Mesenchymal stem cell (in vitro differentiated cells and primary cell): Measurements from ENCODE around the gene CTNNA3.

Experiments
- DNase-seq: peaks from one replicate; pipeline ENCODE4 v3.0.0-alpha.2; 2013
- H2AFZ ChIP-seq: one replicate; pipeline ENCODE4 v1.6.1; 2013; ENCODE audit warnings: low read depth, mild to moderate bottlenecking, control low read depth, inconsistent platforms, low read length, moderate library complexity
- H2AK5ac ChIP-seq: 2 replicates; pipeline ENCODE4 v1.6.1; 2013; ENCODE audit warnings: low read length, moderate library complexity, mild to moderate bottlenecking, inconsistent platforms; ENCODE audit not compliant: severe bottlenecking
- H2BK120ac ChIP-seq: one replicate; pipeline ENCODE4 v1.6.1; 2013; ENCODE audit warnings: low read depth, mild to moderate bottlenecking, inconsistent platforms, low read length, moderate library complexity
- H2BK12ac ChIP-seq, 2 experiments: one replicate each; pipeline ENCODE4 v1.6.1; 2013; ENCODE audit warnings: inconsistent platforms in 2 of 2, low read length in 2 of 2, mild to moderate bottlenecking in 2 of 2, moderate library complexity in 2 of 2, control low read depth in 1 of 2
- H2BK15ac ChIP-seq: one replicate; pipeline ENCODE4 v1.6.1; 2013; ENCODE audit warnings: mild to moderate bottlenecking, low read depth, inconsistent platforms; ENCODE audit not compliant: poor library complexity, severe bottlenecking
- H2BK5ac ChIP-seq: 2 replicates; pipeline ENCODE4 v1.6.1; 2013; ENCODE audit warnings: low read depth, mild to moderate bottlenecking, low read length, control low read depth, inconsistent platforms; ENCODE audit not compliant: poor library complexity, severe bottlenecking
- H3K14ac ChIP-seq, 2 experiments: one replicate each; pipeline ENCODE4 v1.6.1; 2013; ENCODE audit warnings: inconsistent platforms in 2 of 2, low read length in 2 of 2, control low read depth in 1 of 2, mild to moderate bottlenecking in 1 of 2, moderate library complexity in 1 of 2
- H3K18ac ChIP-seq, 2 experiments: one replicate each; pipeline ENCODE4 v1.6.1; 2013; ENCODE audit warnings: inconsistent platforms in 2 of 2, low read length in 2 of 2, control low read depth in 1 of 2, low read depth in 1 of 2, mild to moderate bottlenecking in 1 of 2
- H3K23ac ChIP-seq, 2 experiments: one replicate each; pipeline ENCODE4 v1.6.1; 2013; ENCODE audit warnings: inconsistent platforms in 2 of 2, low read length in 2 of 2, mild to moderate bottlenecking in 2 of 2, moderate library complexity in 2 of 2, control low read depth in 1 of 2
- H3K27ac ChIP-seq: 2 replicates; pipeline ENCODE4 v1.5.1; 2013; ENCODE audit warnings: mild to moderate bottlenecking, moderate library complexity, low read length, control low read depth, inconsistent platforms; ENCODE audit not compliant: poor library complexity, severe bottlenecking
- H3K27me3 ChIP-seq, 2 experiments: 2 replicates each; pipeline versions ENCODE4 v1.6.1 to v1.7.0; 2013; ENCODE audit warnings: low read length in 2 of 2, mild to moderate bottlenecking in 2 of 2, moderate library complexity in 2 of 2, control low read depth in 1 of 2, inconsistent platforms in 1 of 2; ENCODE audit not compliant: control insufficient read depth in 1 of 2, insufficient read depth in 1 of 2
- H3K36me3 ChIP-seq, 2 experiments: 2 replicates each; pipeline versions ENCODE4 v1.6.1 to v1.7.0; 2013; ENCODE audit warnings: low read length in 2 of 2, control low read depth in 1 of 2, inconsistent platforms in 1 of 2, low read depth in 1 of 2, mild to moderate bottlenecking in 1 of 2; ENCODE audit not compliant: insufficient read depth in 2 of 2, control insufficient read depth in 1 of 2
- H3K4ac ChIP-seq, 2 experiments: one replicate each; pipeline ENCODE4 v1.6.1; 2013; ENCODE audit warnings: inconsistent platforms in 2 of 2, low read length in 2 of 2, mild to moderate bottlenecking in 2 of 2, moderate library complexity in 2 of 2, control low read depth in 1 of 2, low read depth in 1 of 2
- H3K4me1 ChIP-seq: 2 replicates; pipeline ENCODE4 v1.6.1; 2013; ENCODE audit warnings: low read depth, low read length, control low read depth; ENCODE audit not compliant: control insufficient read depth, insufficient read depth
- H3K4me2 ChIP-seq: 2 replicates; pipeline ENCODE4 v1.6.1; 2013; ENCODE audit warnings: low read length, mild to moderate bottlenecking, inconsistent platforms; ENCODE audit not compliant: poor library complexity, severe bottlenecking
- H3K4me3 ChIP-seq, 2 experiments: 2 replicates each; pipeline versions ENCODE4 v1.5.1 to v1.7.0; 2013; ENCODE audit warnings: low read length in 2 of 2, mild to moderate bottlenecking in 2 of 2, control low read depth in 1 of 2, low read depth in 1 of 2; ENCODE audit not compliant: insufficient read depth in 1 of 2
- H3K79me1 ChIP-seq: replicated peaks from 2 replicates; pipeline ENCODE4 v1.6.1; 2013; ENCODE audit warnings: mild to moderate bottlenecking, control low read depth, low read length, inconsistent platforms; ENCODE audit not compliant: poor library complexity, severe bottlenecking
- H3K9ac ChIP-seq: 2 replicates; pipeline ENCODE4 v1.7.0; 2013; ENCODE audit warnings: mild to moderate bottlenecking, low read length, moderate library complexity
- H3K9me3 ChIP-seq: 2 replicates; pipeline ENCODE4 v1.7.0; 2013; ENCODE audit warnings: mild to moderate bottlenecking, low read length; ENCODE audit not compliant: control insufficient read depth
- H4K8ac ChIP-seq: one replicate; pipeline ENCODE4 v1.6.1; 2013; ENCODE audit warnings: inconsistent platforms, mild to moderate bottlenecking, low read length, moderate library complexity
- H4K91ac ChIP-seq: one replicate; pipeline ENCODE4 v1.6.1; 2013; ENCODE audit warnings: mild to moderate bottlenecking, low read length, inconsistent platforms
- WGBS: methylation state at CpG from one replicate; pipeline ENCODE4 v1.1.7; 2013; ENCODE audit warnings: mixed read lengths; 5-methylcytosine and 5-hydroxymethylcytosine counted together

CTNNA3 gene

GRCh38 chr10:67261300-67261797 lies 434.6 kb downstream of the CTNNA3 start:
- Histone ChIP-seq H3K9ac (no peak overlapping the region), H2BK5ac (no peak overlapping the region), H2AK5ac (no peak overlapping the region), H2BK12ac (no peak overlapping the region), H3K27me3 (no peaks in the 10 kb centered on the region), H3K9me3 (no peaks in the 10 kb centered on the region), H3K36me3 (no peaks in the 10 kb centered on the region), H3K14ac (no peak overlapping the region), H3K23ac (no peak overlapping the region), H2BK120ac (no peak overlapping the region), H4K8ac (no peak overlapping the region), H3K4me3 (no peak overlapping the region), H3K79me1 (no peaks in the 10 kb centered on the region), H3K18ac (no peak overlapping the region), H3K4me1 (no peaks in the 10 kb centered on the region), H4K91ac (no peak overlapping the region), H3K4me2 (no peak overlapping the region), H2AFZ (no peak overlapping the region), H2BK15ac (no peak overlapping the region), H3K27ac (no peak overlapping the region), H3K4ac (no peak overlapping the region)
- DNase-seq = no peak
- WGBS = 86% methylated on average over 2 of the region's 3 CpGs

GRCh38 chr10:67259319-67259929 lies 436.6 kb downstream of the CTNNA3 start:
- no peak overlapping the region for H4K8ac ChIP-seq
- no peaks in the 10 kb centered on the region for H3K79me1 ChIP-seq
- no peak overlapping the region for H3K27ac ChIP-seq
- DNase-seq = no peak
- H3K9ac ChIP-seq = no peak overlapping the region
- H2BK15ac ChIP-seq = no peak overlapping the region
- no peak overlapping the region for H3K18ac ChIP-seq
- H4K91ac ChIP-seq = no peak overlapping the region
- H3K36me3 ChIP-seq = no peaks in the 10 kb centered on the region
- H3K27me3 ChIP-seq = no peaks in the 10 kb centered on the region
- no peaks in the 10 kb centered on the region for H3K9me3 ChIP-seq
- WGBS = 97% methylated on average over 3 of the region's 4 CpGs
- no peaks in the 10 kb centered on the region for H3K4me1 ChIP-seq
- no peak overlapping the region for H3K4ac ChIP-seq
- H3K14ac ChIP-seq = no peak overlapping the region
- H2AK5ac ChIP-seq = no peak overlapping the region
- H2AFZ ChIP-seq = no peak overlapping the region
- no peak overlapping the region for H2BK5ac ChIP-seq
- H2BK120ac ChIP-seq = no peak overlapping the region
- H3K23ac ChIP-seq = no peak overlapping the region
- no peak overlapping the region for H2BK12ac ChIP-seq
- H3K4me3 ChIP-seq = no peak overlapping the region
- no peak overlapping the region for H3K4me2 ChIP-seq

DNA sequence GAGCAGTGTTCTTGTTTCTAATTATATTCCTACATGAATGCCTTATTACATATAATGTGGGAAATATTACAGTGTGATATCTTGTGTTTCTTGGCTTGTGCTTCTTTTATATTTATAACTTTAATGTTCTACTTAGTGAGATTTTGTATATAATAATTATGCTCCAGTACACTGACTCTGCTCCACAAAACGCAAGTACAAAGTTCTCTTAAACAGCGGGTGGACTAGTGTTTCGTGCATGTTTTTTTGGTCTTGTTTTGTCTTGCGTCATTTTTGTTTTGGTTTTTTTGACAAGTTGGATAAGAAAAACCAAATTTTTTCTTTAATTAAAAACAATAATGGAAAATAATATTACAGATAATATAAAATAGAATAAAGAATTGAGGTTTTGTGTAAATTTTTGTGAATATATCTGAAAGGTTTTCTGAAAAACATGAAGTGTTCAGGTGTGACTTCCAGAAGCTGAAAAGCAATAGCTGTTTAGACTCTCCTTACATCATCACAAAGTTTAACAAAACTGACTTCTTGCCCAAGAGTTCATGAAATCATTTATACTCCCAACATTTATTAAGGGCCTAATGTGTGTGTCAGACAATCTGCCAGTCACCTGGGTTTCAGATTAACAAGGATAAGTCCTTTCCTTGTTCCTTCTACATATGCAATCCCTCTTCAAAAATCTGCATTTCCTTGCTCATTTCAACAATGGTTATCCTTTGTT lies 438.4 kb downstream of the CTNNA3 start:
- H3K36me3 ChIP-seq = no peaks in the 10 kb centered on the region
- no peaks in the 10 kb centered on the region for H3K79me1 ChIP-seq
- H3K14ac ChIP-seq = no peak overlapping the region
- no peaks in the 10 kb centered on the region for H3K9me3 ChIP-seq
- no peak for DNase-seq
- no peak overlapping the region for H2BK15ac ChIP-seq
- no peak overlapping the region for H3K4me3 ChIP-seq
- H2BK12ac ChIP-seq = no peak overlapping the region
- no peak overlapping the region for H2BK120ac ChIP-seq
- H3K4me1 ChIP-seq = no peaks in the 10 kb centered on the region
- H3K4ac ChIP-seq = no peak overlapping the region
- no peak overlapping the region for H3K9ac ChIP-seq
- H3K27me3 ChIP-seq = no peaks in the 10 kb centered on the region
- no CpG with 5 or more reads among the region's 4 CpGs for WGBS
- no peak overlapping the region for H3K27ac ChIP-seq
- no peak overlapping the region for H2AFZ ChIP-seq
- no peak overlapping the region for H2BK5ac ChIP-seq
- no peak overlapping the region for H3K23ac ChIP-seq
- H3K4me2 ChIP-seq = no peak overlapping the region
- H2AK5ac ChIP-seq = no peak overlapping the region
- H4K91ac ChIP-seq = no peak overlapping the region
- H3K18ac ChIP-seq = no peak overlapping the region
- no peak overlapping the region for H4K8ac ChIP-seq

GRCh38 chr10:67257018-67257417 lies 439.0 kb downstream of the CTNNA3 start:
- Histone ChIP-seq H3K9me3 (no peaks in the 10 kb centered on the region), H3K23ac (no peak overlapping the region), H3K4me2 (no peak overlapping the region), H3K36me3 (no peaks in the 10 kb centered on the region), H3K4ac (no peak overlapping the region), H3K18ac (no peak overlapping the region), H3K14ac (no peak overlapping the region), H3K4me1 (no peaks in the 10 kb centered on the region), H3K27me3 (no peaks in the 10 kb centered on the region), H3K79me1 (no peaks in the 10 kb centered on the region), H3K27ac (no peak overlapping the region), H2BK12ac (no peak overlapping the region), H4K8ac (no peak overlapping the region), H3K9ac (no peak overlapping the region), H2BK5ac (no peak overlapping the region), H3K4me3 (no peak overlapping the region), H4K91ac (no peak overlapping the region), H2BK15ac (no peak overlapping the region), H2AFZ (no peak overlapping the region), H2BK120ac (no peak overlapping the region), H2AK5ac (no peak overlapping the region)
- WGBS = 53% methylated on average over 1 of the region's 2 CpGs
- DNase-seq = no peak
